Left lung (tissue), 10 donors: ENCODE data around the gene CD6. TPM values are rescaled to one million over a fixed set of nuclear protein-coding genes. Genes with fewer than 3 reads are reported as not detected.

Source experiments
- ATAC-seq: fragments of 200-7000 bp; cut with Tn5 transposase; one replicate; pipeline ENCODE4 v1.9.1; 2020; ENCODE audit warnings: moderate library complexity
- DNase-seq, 4 donors: peaks; one replicate each; pipeline ENCODE4 v3.0.0-alpha.2; 2013 to 2020
- H3K27ac ChIP-seq, 2 donors: fragments of 200-600 bp; sonication (generic) in 1 of 2; one replicate each; pipeline versions ENCODE4 v1.5.0 to v1.8.0; 2020 to 2021
- H3K27me3 ChIP-seq, 2 donors: fragments of 200-600 bp; sonication (generic) in 1 of 2; one replicate each; pipeline versions ENCODE4 v1.5.0 to v1.8.0; 2020 to 2021
- H3K36me3 ChIP-seq, 2 donors: fragments of 200-600 bp; sonication (generic) in 1 of 2; one replicate each; pipeline versions ENCODE4 v1.5.0 to v1.8.0; 2020 to 2021
- H3K4me1 ChIP-seq, 2 donors: fragments of 200-600 bp; one replicate each; pipeline ENCODE4 v1.8.0; 2021
- H3K4me3 ChIP-seq, 2 donors: fragments of 200-600 bp; sonication (generic) in 1 of 2; one replicate each; pipeline versions ENCODE4 v1.5.0 to v1.8.0; 2020 to 2021; ENCODE audit warnings: mild to moderate bottlenecking in 1 of 2
- H3K9me3 ChIP-seq, 2 donors: fragments of 200-600 bp; sonication (generic) in 1 of 2; one replicate each; pipeline versions ENCODE4 v1.5.0 to v1.8.0; 2020 to 2021
- intact Hi-C, 2 donors: fragments of 100-400 bp; cut with DNase I; formaldehyde crosslinking; loops; one replicate each; pipeline versions ENCODE4 v1.11.2 to v1.14.2; 2022
- polyA plus RNA-seq, 6 donors: library from polyadenylated mRNA; unstranded; fragments of 120-200 nt; gene quantifications; one replicate each; pipeline ENCODE4 v1.2.1, GENCODE V29; 2013; ENCODE audit not compliant: insufficient read length in 6 of 6
- total RNA-seq, 2 donors: library from RNA; stranded (reverse); fragmentation: NEBNext Ultra II Directional; extraction: Animal tissue kit (Norgen Biotek cat#: 25700); gene quantifications; one replicate each; pipeline ENCODE4 v1.2.1, GENCODE V29; 2021
- TF ChIP-seq, protein P1 (sequence below), 2 donors: fragments of 200-600 bp; sonication (generic) in 1 of 2; IDR thresholded peaks; one replicate each; pipeline versions ENCODE4 v1.5.0 to v1.8.0; 2021; ENCODE audit warnings: antibody characterized with exemption in 2 of 2
- donor health status: DM: no; HTN: yes; CAD: no.
- donor health status: DM: no; HTN: no; CAD: no.

The CD6 gene
- total and polyA plus RNA-seq, 8 donors = 0.66 to 6.3 (median 1.7) TPM

DNA sequence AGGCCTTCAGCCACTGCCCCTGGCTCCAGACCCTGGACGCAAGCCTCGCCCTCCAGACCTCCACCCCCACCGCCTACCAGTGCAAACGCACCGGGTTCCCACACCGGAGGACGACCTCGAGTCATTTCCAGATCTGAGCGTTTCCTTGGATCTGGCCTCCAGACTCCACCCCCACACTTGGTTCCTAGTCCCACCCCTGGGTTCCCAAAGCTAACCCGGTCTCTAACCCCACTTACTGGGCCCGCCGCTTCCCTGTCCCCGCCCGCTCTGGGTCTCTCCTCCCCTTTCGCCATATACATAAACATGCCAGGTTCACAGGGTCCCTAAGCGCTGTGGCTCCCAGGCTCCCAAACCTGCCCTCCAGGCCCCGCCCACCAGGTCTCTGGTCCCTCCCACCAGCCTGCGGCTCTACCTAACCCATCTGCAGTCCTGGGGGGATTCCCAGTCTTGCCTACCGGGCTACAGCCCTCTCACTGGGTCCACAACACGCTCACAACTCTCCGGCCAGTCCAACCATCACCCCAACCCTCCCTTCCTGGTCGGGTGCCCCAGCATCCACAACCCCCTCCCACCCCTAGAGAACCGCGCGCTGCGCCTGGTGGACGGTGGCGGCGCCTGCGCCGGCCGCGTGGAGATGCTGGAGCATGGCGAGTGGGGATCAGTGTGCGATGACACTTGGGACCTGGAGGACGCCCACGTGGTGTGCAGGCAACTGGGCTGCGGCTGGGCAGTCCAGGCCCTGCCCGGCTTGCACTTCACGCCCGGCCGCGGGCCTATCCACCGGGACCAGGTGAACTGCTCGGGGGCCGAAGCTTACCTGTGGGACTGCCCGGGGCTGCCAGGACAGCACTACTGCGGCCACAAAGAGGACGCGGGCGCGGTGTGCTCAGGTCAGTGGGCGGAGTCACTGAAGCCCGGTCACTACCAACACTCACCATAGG is 36.7 kb downstream of the CD6 start:
- no peaks in the 10 kb centered on the region for H3K36me3 ChIP-seq
- no peaks in the 10 kb centered on the region for H3K9me3 ChIP-seq
- H3K27me3 ChIP-seq = peaks cover 19 to 46% of the 10 kb centered on the region in 2 donors
- DNase-seq = no peak
- TF ChIP-seq, protein P1, sequence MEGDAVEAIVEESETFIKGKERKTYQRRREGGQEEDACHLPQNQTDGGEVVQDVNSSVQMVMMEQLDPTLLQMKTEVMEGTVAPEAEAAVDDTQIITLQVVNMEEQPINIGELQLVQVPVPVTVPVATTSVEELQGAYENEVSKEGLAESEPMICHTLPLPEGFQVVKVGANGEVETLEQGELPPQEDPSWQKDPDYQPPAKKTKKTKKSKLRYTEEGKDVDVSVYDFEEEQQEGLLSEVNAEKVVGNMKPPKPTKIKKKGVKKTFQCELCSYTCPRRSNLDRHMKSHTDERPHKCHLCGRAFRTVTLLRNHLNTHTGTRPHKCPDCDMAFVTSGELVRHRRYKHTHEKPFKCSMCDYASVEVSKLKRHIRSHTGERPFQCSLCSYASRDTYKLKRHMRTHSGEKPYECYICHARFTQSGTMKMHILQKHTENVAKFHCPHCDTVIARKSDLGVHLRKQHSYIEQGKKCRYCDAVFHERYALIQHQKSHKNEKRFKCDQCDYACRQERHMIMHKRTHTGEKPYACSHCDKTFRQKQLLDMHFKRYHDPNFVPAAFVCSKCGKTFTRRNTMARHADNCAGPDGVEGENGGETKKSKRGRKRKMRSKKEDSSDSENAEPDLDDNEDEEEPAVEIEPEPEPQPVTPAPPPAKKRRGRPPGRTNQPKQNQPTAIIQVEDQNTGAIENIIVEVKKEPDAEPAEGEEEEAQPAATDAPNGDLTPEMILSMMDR (IDR thresholded peaks at IDR 0.05) = no peak
- H3K4me1 ChIP-seq = peaks cover 0 to 17% of the 10 kb centered on the region in 2 donors
- H3K4me3 ChIP-seq = peak overlapping the region; percentile 12 to 15
- H3K27ac ChIP-seq = no peak overlapping the region
- intact Hi-C loops = no loop called here
- peak; percentile 40 for ATAC-seq

DNA sequence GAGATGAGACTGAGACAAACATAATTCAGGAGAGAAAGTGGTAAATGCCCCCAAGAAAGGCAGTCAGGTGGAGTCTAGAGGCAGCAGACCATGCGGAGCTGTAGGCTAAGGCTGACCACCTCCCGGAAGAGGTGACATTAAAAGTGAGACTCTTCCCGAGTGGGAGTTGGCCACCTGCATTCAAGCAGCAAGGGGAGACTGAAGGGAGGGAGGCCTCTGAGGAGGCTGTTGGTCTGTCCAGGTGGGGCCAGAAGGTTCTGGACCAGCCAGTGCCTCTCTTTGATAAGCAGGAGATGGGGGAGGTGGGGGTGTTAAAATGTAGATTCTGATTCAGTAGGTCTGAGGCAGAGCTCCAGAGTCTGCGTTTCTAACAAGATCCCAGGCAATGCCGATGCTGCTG is 37.5 kb downstream of the CD6 start:
- intact Hi-C loops = no loop called here
- no peak for ATAC-seq
- Histone ChIP-seq H3K9me3 (no peaks in the 10 kb centered on the region), H3K4me3 (no peak overlapping the region), H3K4me1 (peaks cover 0 to 17% of the 10 kb centered on the region in 2 donors), H3K27me3 (peaks cover 19 to 46% of the 10 kb centered on the region in 2 donors), H3K27ac (no peak overlapping the region), H3K36me3 (no peaks in the 10 kb centered on the region)
- no peak for DNase-seq
- TF ChIP-seq, protein P1 (IDR thresholded peaks at IDR 0.05) = no peak

DNA sequence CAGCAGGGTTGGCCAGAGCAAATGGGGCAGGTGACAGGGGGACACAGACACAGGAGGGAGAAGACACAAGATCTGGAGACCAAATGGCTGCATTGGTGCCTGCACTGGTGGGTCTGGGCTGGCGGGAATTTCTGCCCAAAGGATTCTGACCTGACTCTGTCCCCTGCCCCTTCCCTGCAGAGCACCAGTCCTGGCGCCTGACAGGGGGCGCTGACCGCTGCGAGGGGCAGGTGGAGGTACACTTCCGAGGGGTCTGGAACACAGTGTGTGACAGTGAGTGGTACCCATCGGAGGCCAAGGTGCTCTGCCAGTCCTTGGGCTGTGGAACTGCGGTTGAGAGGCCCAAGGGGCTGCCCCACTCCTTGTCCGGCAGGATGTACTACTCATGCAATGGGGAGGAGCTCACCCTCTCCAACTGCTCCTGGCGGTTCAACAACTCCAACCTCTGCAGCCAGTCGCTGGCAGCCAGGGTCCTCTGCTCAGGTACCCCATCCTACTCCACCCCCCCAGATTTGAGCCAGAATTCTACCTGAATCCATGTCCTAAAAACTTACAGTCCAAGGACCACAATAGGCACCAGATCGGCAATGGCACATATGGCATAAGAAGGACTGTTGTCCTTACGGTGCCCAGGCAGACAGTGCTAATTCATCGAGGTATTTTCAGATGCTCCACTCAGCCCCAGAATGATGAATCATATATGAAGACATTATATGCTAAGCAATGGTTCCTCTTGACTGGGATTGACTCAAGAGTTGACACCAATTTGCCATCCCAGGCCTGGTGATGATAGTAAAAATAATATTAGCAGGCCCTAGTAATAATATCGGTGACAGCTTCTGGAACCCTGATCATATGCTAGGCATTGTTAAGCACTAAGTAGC is 38.2 kb downstream of the CD6 start:
- TF ChIP-seq, protein P1 (IDR thresholded peaks at IDR 0.05) = no peak
- DNase-seq = no peak

DNA sequence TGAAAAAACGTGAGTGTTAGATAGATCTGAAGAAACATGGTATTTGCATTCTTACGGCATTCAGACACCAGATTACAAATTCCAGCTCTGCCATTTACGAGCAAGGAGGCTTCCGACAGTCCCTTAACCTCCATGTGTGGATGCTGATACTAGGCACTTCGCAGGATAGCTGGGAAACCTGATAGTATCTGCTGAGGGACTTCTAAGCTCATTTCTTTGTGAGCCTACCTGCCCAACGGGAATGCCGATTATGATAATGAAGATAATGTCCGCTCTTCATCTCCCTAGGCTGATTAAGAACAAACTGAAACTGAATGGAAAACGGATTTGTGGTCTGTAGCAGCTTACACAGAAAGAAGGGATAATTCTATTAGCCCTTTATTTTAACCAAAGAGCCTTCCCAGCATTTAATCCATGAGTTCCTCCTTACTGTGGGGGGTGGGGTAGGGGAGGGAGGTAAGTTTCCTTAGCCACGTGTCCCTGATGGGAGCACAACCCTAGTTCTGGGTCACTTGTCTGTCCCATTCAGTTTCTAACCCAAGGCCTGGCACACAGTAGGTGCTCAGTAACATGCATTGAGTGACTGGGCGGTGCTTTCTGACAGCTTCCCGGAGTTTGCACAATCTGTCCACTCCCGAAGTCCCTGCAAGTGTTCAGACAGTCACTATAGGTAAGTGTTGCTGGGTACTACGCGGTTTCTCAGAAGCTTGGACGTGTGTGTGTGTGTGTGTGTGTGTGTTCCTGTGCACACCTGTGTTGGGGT is 39.2 kb downstream of the CD6 start:
- no peak overlapping the region for H3K4me3 ChIP-seq
- no peaks in the 10 kb centered on the region for H3K36me3 ChIP-seq
- no peak for ATAC-seq
- H3K4me1 ChIP-seq = peaks cover 0 to 17% of the 10 kb centered on the region in 2 donors
- TF ChIP-seq, protein P1 (IDR thresholded peaks at IDR 0.05) = no peak
- peaks cover 19 to 46% of the 10 kb centered on the region in 2 donors for H3K27me3 ChIP-seq
- no peak for DNase-seq
- intact Hi-C loops = no loop called here
- no peak overlapping the region for H3K27ac ChIP-seq
- no peaks in the 10 kb centered on the region for H3K9me3 ChIP-seq

More for the DNA sequence above, 38.2 kb downstream of the CD6 start:
- no peak for ATAC-seq
- Histone ChIP-seq H3K4me3 (no peak overlapping the region), H3K27me3 (peaks cover 19 to 46% of the 10 kb centered on the region in 2 donors), H3K4me1 (peaks cover 0 to 17% of the 10 kb centered on the region in 2 donors), H3K9me3 (no peaks in the 10 kb centered on the region), H3K36me3 (no peaks in the 10 kb centered on the region), H3K27ac (no peak overlapping the region)
- intact Hi-C loops = no loop called here
